ENCODE results near the gene OXSR1.
"Not testable (repeated sequence)": the region's sequence is repeated elsewhere in the genome, so short reads cannot be mapped to it uniquely, and the experiment has no call there.

OXSR1 gene

GRCh38 chr3:38169027-38169317 lies 3.6 kb downstream of the OXSR1 start:
- no peak for DNase-seq

GRCh38 chr3:38170722-38171121 lies 5.4 kb downstream of the OXSR1 start:
- DNase-seq, result no peak

- DNase-seq, result no peak
Measured at GRCh38 chr3:38171622-38172021, 6.3 kb downstream of the OXSR1 start.

DNA sequence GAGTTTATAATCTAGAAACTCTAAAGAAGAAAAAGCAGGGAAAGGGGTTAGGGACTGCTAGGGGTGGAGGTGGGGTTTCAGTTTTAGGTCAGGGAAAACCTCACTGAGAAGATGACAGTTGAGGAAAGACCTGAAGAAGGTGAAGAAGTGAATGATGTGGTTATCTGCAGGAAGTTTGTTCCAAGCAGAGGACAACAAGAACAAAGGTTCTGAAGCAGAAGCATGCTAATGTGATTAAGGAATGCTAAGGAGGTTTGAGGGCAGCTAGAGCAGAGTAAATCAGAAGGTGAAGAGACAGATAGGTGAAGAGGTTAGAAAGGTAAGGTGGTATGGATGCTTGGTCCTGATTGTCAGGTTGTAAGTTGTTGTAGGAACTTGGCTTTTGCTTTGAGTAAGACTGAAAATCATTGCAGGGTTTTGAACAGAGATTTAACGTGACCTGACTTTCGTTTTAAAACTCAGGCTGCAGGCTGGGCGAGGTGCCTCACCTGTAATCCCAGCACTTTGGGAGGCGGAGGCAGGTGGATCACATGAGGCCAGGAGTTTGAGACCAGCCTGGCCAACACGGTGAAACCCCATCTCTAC lies 8.6 kb downstream of the OXSR1 start:
- no peak for DNase-seq

- no peak for DNase-seq
Measured at GRCh38 chr3:38177181-38177580, 11.8 kb downstream of the OXSR1 start.

- no peak for DNase-seq
Measured at GRCh38 chr3:38186781-38187180, 21.4 kb downstream of the OXSR1 start.

DNA sequence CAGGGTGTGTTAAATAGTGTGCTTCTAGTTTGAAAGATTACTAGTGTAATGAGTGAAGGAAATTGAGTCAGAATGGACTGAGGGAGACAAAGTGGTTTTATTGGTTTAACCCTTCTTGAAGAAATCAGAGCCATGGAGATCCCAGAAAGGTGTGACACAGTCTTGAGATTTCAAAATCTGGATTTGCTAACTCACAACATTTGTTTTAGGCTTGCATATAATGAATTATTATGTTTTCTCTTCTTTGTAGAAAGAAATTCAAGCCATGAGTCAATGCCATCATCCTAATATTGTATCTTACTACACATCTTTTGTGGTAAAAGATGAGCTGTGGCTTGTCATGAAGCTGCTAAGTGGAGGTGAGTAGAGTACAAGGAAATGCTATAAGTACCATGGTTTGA lies 25.1 kb downstream of the OXSR1 start:
- DNase-seq, result no peak

- DNase-seq, result not testable (repeated sequence)
Measured at GRCh38 chr3:38202931-38203330, 37.6 kb downstream of the OXSR1 start.

DNA sequence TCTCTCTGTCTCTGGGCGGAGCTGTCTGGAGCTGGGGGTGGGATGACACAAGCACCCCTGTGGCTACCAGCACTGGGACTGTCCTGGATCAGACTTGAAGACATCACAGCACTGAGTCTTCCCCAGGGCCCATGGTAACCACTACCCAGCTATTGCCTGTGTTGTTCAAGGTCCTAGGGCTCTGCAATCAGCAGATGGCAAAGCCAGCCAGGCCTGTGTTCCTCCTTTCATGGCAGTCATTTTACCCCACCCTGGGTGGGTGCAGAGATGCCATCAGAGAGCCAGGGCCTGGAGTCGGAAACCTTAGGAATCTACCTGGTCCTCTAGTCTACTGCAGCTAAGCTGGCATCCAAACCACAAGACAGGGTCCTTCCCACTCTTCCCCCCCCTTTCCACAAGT lies 38.4 kb downstream of the OXSR1 start:
- no peak for DNase-seq

- DNase-seq, result no peak
Measured at GRCh38 chr3:38204599-38205471, 39.5 kb downstream of the OXSR1 start.

DNA sequence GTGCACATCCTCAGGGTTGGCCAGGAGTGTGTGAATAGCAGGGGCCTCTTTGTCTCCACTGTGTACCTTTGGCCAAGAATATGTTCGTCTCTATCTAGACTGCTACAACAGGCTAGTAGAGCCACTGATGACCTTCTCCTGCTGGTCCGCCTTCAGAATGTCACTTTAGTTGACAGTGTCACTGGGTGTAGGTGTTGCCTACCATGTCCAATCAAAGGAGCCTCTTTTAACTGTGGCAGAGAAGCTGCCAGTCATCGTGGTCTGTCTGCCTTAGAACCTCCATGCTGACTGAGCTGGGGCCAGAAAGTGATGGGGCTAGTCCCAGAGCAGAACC lies 40.1 kb downstream of the OXSR1 start:
- no peak for DNase-seq

DNA sequence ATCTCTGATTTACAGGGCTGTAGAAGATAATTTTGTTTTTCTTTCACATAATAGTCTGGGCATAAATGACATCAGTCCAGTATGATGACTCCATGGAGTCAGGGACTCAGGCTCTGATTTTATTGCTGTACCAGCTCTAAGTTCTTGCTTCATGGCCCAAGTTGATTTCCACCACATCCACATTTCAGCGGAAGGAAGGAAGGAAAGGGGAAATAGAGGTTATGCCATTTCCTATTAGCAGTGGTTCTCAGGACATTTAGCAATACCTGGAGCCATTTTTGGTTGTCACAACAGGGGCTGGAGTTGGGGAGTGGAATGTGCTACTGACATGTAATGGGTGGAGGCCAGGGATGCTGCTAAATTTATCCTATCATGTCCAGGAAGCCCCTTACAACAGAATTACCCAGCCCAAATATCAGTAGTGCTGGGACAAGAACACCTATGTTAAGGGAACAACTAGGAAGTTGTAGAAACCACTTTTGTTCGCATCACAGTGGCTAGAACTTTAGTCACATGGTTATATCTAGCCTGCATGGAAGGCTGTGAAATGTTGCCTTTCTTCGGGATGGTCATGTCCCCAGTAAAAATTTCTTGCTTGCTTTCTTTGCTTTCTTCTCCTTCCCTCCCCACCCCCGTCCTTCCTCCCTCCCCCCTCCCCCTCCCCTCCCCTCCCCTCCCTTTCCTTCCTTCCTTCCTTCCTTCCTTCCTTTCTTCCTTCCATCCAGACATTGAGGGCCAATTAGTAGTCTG lies 42.1 kb downstream of the OXSR1 start:
- no peak for DNase-seq

GRCh38 chr3:38210141-38210757 lies 44.9 kb downstream of the OXSR1 start:
- no peak for DNase-seq

DNA sequence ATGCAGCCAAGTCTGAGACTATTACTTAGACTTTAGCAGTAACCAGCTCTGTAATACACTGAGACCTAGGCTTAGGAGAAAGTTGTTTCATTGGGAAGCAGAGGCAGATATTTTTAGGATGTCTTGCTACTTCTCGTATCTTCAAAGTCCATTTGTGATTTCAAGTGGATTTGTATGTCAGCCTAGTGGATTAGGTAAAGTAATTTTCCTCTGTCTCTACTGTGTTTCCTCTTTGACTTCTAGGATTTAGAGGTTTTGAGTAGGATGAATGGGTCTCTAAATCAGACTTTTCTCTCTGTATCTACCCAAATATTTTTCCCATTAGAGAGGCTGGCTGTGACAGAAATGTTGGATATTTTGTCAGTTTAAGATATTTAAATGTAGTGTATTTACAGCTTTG lies 46.8 kb downstream of the OXSR1 start:
- no peak for DNase-seq

DNA sequence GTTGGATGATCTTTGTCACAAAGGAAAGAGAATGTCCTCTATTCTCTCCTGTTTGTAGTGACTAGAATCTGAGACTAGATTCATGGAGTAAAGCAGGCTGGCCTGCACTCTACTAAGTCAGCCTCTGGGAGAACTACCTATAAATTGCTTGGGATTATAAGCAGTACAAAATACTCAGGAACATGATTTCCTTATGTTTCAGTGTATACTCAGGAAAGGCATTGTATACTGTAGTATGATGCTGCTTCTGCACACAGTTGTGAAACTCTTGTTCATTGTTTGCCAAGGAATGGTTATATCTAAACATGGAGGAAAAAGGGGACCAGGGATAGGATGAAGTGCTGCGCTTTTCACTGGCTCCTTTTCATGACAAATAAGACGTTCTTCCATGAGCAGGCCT lies 49.2 kb downstream of the OXSR1 start:
- DNase-seq, result no peak

GRCh38 chr3:38219609-38220197 lies 54.4 kb downstream of the OXSR1 start:
- no peak for DNase-seq

- no peak for DNase-seq
Measured at GRCh38 chr3:38221005-38221404, 55.7 kb downstream of the OXSR1 start.

- no peak for DNase-seq
Measured at GRCh38 chr3:38222032-38222634, 56.8 kb downstream of the OXSR1 start.

DNA sequence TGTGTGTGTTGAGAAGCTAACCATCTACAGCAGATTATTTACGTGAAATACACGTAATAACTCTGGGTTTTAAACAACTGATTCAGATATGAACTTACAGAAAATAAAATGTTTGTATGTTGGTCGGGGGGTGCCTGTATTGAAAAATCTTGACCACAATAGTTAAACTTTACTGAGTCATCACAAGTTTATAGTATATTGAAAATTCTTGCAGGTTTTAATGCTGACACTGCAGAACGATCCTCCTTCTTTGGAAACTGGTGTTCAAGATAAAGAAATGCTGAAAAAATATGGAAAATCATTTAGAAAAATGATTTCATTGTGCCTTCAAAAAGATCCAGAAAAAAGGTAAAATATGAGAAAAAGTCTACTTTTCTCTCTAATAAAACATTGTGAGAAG lies 59.0 kb downstream of the OXSR1 start:
- no peak for DNase-seq

DNA sequence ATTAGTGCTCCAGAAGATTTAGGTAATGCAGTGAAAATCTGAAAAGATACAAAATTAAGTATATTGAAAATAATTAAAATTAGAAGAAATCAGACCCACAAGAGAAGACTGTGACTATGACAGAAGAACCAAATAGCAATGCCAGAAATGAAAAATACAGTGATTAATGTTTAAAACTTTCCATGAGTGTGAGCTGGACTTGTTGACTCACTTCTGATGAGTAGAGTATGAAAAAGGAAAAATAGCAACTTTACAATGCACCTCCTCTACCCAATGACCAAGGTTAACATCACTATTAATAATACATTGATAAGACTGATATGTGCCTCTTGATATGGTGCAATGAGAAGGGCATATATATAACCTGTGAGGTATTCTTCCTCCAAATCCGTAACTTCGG lies 60.9 kb downstream of the OXSR1 start:
- DNase-seq, result no peak

DNA sequence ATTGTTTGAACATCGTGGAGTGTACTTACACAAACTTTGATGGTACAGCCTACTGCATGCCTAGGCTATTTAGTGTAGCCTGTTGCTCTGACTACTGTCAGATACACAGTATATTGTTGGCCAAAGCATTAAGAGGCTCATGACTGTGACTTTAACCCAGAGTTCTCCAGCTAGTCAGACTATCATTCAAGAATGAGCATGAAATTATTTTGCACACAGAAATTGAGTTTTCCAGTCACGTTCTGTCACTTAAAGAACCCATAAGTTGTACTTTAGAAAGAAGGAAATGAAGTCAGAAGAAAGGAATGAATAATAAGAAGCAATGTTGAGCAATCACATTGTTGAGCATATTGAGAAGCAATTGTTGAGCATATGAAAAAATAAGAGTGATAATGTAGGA lies 62.7 kb downstream of the OXSR1 start:
- no peak for DNase-seq

GRCh38 chr3:38229036-38229435 lies 63.7 kb downstream of the OXSR1 start:
- no peak for DNase-seq

DNA sequence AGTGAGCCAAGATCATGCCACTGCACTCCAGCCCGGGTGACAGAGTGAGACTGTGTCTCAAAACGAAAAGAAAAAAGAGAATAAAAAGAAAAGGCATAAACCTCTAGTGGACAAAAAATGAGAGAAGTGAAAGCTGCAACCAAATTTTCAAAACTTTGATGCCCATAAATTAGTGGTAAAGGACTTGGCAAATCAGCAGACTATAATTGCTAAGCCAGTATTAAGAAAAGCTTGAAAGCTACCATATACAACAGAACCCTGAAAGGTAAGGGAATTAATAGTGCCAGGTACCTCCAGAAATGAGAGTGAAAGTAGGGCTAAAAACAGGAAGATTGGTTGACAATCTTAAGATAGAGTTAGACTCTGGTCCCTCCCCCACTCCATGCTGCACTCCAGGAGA lies 67.4 kb downstream of the OXSR1 start:
- no peak for DNase-seq

Data from NCI-H446 treated with DMSO at 0.1 percent for 48 hours (cell line).